Measurements from ENCODE around the gene SLC39A5.

DNA sequence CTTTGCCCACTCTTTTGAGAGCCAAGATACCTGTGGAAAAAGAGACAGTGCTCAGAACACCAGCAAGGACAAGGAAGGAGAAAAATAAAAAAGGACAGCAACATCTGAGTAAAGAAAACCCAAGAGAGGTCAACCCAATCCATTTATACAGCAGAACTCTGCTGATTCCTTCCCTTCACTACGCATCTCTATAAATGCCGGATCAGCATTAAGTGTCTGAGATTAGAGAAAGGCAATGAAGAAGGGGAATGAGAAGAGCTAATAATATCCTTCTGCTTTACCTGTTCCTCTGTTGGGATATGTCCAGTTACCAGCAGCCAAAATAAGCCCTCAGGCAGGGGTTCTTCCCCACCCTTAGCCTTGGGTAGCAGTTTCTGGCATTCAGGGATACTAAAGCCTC lies 52.7 kb downstream of the SLC39A5 start:
- TF ChIP-seq CTCF (IDR thresholded peaks at IDR 0.05) = no peak
- no peak for TF ChIP-seq EZH2 (IDR thresholded peaks at IDR 0.05; ENCODE audit: borderline replicate concordance, insufficient read depth, low read depth, low read length, poor library complexity, severe bottlenecking)
